Lung (tissue), 12 donors: ENCODE measurements around the gene FBLN1. TPM values are rescaled to one million over a fixed set of nuclear protein-coding genes. Genes with fewer than 3 reads are reported as not detected.

Source experiments
- ATAC-seq: fragments of 200-7000 bp; cut with Tn5 transposase; one replicate; pipeline ENCODE4 v1.9.1; 2020; ENCODE audit warnings: moderate number of reproducible peaks; ENCODE audit not compliant: insufficient read depth, low FRiP score
- DNase-seq, 3 donors: peaks; one replicate each; pipeline ENCODE4 v3.0.0-alpha.2; 2013 to 2017
- H3K27ac ChIP-seq, 2 donors: one replicate each; pipeline ENCODE4 v1.5.1; 2013; ENCODE audit warnings: mild to moderate bottlenecking in 2 of 2, moderate library complexity in 2 of 2, control low read depth in 1 of 2, inconsistent platforms in 1 of 2, low read depth in 1 of 2, low read length in 1 of 2
- H3K27me3 ChIP-seq, 3 donors: one replicate each; pipeline ENCODE4 v1.5.1; 2013; ENCODE audit warnings: low read length in 2 of 3; ENCODE audit not compliant: control insufficient read depth in 3 of 3, insufficient read depth in 3 of 3
- H3K36me3 ChIP-seq, 4 donors: one replicate each; pipeline ENCODE4 v1.5.1; 2013; ENCODE audit warnings: low read length in 4 of 4, mild to moderate bottlenecking in 1 of 4, moderate library complexity in 1 of 4; ENCODE audit not compliant: control insufficient read depth in 4 of 4, insufficient read depth in 4 of 4
- H3K4me1 ChIP-seq, 5 donors: one replicate each; pipeline ENCODE4 v1.5.1; 2013; ENCODE audit warnings: low read length in 5 of 5, mild to moderate bottlenecking in 2 of 5, moderate library complexity in 1 of 5; ENCODE audit not compliant: control insufficient read depth in 5 of 5, insufficient read depth in 5 of 5
- H3K4me3 ChIP-seq: one replicate; pipeline ENCODE4 v1.5.1; 2013; ENCODE audit warnings: mild to moderate bottlenecking, control low read depth, moderate library complexity
- H3K9ac ChIP-seq, 2 donors: one replicate each; pipeline ENCODE4 v1.5.1; 2013; ENCODE audit warnings: low read length in 2 of 2, control low read depth in 1 of 2; ENCODE audit not compliant: insufficient read depth in 1 of 2
- H3K9me3 ChIP-seq, 4 donors: one replicate each; pipeline ENCODE4 v1.5.1; 2013; ENCODE audit warnings: low read length in 3 of 4, mild to moderate bottlenecking in 1 of 4, moderate library complexity in 1 of 4; ENCODE audit not compliant: control insufficient read depth in 4 of 4, insufficient read depth in 3 of 4
- CTCF ChIP-seq: IDR thresholded peaks from 2 replicates; pipeline ENCODE4 v1.5.1; 2012; ENCODE audit warnings: mild to moderate bottlenecking; ENCODE audit errors: control extremely low read depth, extremely low read depth
- WGBS, 2 donors: extraction: QIAGEN DNeasy Blood & Tissue Kit; methylation state at CpG; one replicate each; pipeline ENCODE4 v1.1.7; 2013; 5-methylcytosine and 5-hydroxymethylcytosine counted together
- polyA plus RNA-seq, 2 donors: library from polyadenylated mRNA; stranded (reverse); fragments of 200-250 nt; gene quantifications; one replicate each; pipeline ENCODE4 v1.2.1, GENCODE V29; 2013
- total RNA-seq, 2 donors: library from RNA; depleted of rRNA in 1 of 2; stranded (reverse); fragments of >200 nt in 1 of 2; gene quantifications; one replicate each; pipeline ENCODE4 v1.2.1, GENCODE V29; 2014 to 2021
- donor health status: control.
- donor health status: control.
- donor health status: Bipolar disorder and iron deficiency.
- donor health status: healthy.
- donor health status: DM: yes; HTN: yes; CAD: no.

Gene FBLN1
- total and polyA plus RNA-seq, 4 donors, result 82.7 to 357 (median 233) TPM

GRCh38 chr22:45550416-45550815 lies 47.7 kb downstream of the FBLN1 start:
- Histone ChIP-seq H3K4me1 (peaks cover 0 to 44% (median 7%) of the 10 kb centered on the region in 5 donors), H3K27ac (no peak overlapping the region), H3K4me3 (no peak overlapping the region)

GRCh38 chr22:45550891-45551290 lies 48.2 kb downstream of the FBLN1 start:
- no peak overlapping the region for H3K4me3 ChIP-seq
- no peak overlapping the region for H3K27ac ChIP-seq
- no peak for TF ChIP-seq CTCF
- ATAC-seq (no peak), DNase-seq (no peak)
- H3K9ac ChIP-seq, result no peak overlapping the region
- H3K27me3 ChIP-seq, result no peaks in the 10 kb centered on the region
- WGBS, 2 donors, result 88 to 92% methylated on average over 11 of the region's 11 CpGs
- H3K9me3 ChIP-seq, result no peaks in the 10 kb centered on the region
- H3K4me1 ChIP-seq, result peaks cover 0 to 44% (median 7%) of the 10 kb centered on the region in 5 donors
- peaks cover 0 to 72% (median 24%) of the 10 kb centered on the region in 4 donors for H3K36me3 ChIP-seq

More at GRCh38 chr22:45550416-45550815, 47.7 kb downstream of the FBLN1 start:
- H3K9ac ChIP-seq, result no peak overlapping the region
- H3K27me3 ChIP-seq, result no peaks in the 10 kb centered on the region
- H3K9me3 ChIP-seq, result no peaks in the 10 kb centered on the region
- no peak for TF ChIP-seq CTCF
- no peak for DNase-seq
- H3K36me3 ChIP-seq, result peaks cover 0 to 77% (median 26%) of the 10 kb centered on the region in 4 donors
- WGBS, 2 donors, result 95 to 96% methylated on average over 14 of the region's 14 CpGs
- no peak for ATAC-seq

- Histone ChIP-seq H3K4me3 (no peak overlapping the region), H3K9ac (peak overlapping the region in 1 of 2 donors; percentile 34), H3K27me3 (no peaks in the 10 kb centered on the region), H3K36me3 (peaks cover 0 to 75% (median 26%) of the 10 kb centered on the region in 4 donors), H3K9me3 (no peaks in the 10 kb centered on the region), H3K27ac (peak overlapping the region in 1 of 2 donors; percentile 43), H3K4me1 (peaks cover 0 to 44% (median 7%) of the 10 kb centered on the region in 5 donors)
- WGBS, 2 donors, result 66 to 74% methylated on average over 18 of the region's 18 CpGs
- ATAC-seq (no peak), DNase-seq (peak; percentile 50 to 79 (median 69))
- TF ChIP-seq CTCF, result no peak
Measured at GRCh38 chr22:45551310-45552016, 48.8 kb downstream of the FBLN1 start.
